ENCODE measurements around the gene KIF2C. TPM values are rescaled to one million over a fixed set of nuclear protein-coding genes. Genes with fewer than 3 reads are reported as not detected.
A peak's percentile ranks its signal among the peaks of the same experiment; 100 is the strongest.

KIF2C gene
- polyA plus RNA-seq, 3 donors, result 0.13 to 0.29 (median 0.24) TPM

GRCh38 chr1:44798481-44799365 is 59.1 kb downstream of the KIF2C start:
- peak overlapping the region in 1 of 2 donors; percentile 37 for H3K4me3 Mint-ChIP-seq
- intact Hi-C loops (cut with micrococcal nuclease), result loop anchor here in 1 of 2 donors (5.0 to 10.0 kb wide), 2 partner anchors 34 to 506 kb away; no protein-coding TSS in a partner anchor
- Histone ChIP-seq H3K9ac (ENCODE audit: insufficient read depth, low read length, poor library complexity, severe bottlenecking) (no peak overlapping the region), H3K4me1 (ENCODE audit: control insufficient read depth in 1 of 2, insufficient read depth in 2 of 2, low read length in 2 of 2) (peaks cover 29 to 38% of the 10 kb centered on the region in 2 donors), H2AFZ (ENCODE audit: insufficient read depth, low read depth, low read length, poor library complexity, severe bottlenecking) (no peak overlapping the region), H3K4me3 (replicated peaks in 1 of 3; ENCODE audit: low read depth in 2 of 3, low read length in 3 of 3) (no peak overlapping the region), H3K36me3 (replicated peaks in 1 of 2; ENCODE audit: control insufficient read depth in 1 of 2, insufficient read depth in 2 of 2, low read length in 2 of 2) (peaks cover 16 to 18% of the 10 kb centered on the region in 2 donors), H3K27me3 (ENCODE audit: control insufficient read depth in 2 of 2, insufficient read depth in 2 of 2, low read length in 2 of 2) (no peaks in the 10 kb centered on the region), H3K79me2 (ENCODE audit: insufficient read depth, low read length) (peaks cover 19% of the 10 kb centered on the region), H3K27ac (ENCODE audit: low read depth in 1 of 2, low read length in 2 of 2) (no peak overlapping the region), H3K9me3 (replicated peaks in 1 of 2; ENCODE audit: control insufficient read depth in 1 of 2, insufficient read depth in 1 of 2, low read length in 2 of 2) (no peaks in the 10 kb centered on the region), H4K20me1 (ENCODE audit: insufficient read depth, low read length) (peaks cover 32% of the 10 kb centered on the region), H3K4me2 (replicated peaks; ENCODE audit: extremely low read depth, low read length, poor library complexity, severe bottlenecking) (no peak overlapping the region)
- H3K27ac Mint-ChIP-seq, result peak overlapping the region in 5 of 7 donors; percentile 76 to 100 (median 99)
- H3K36me3 Mint-ChIP-seq, result peaks cover 23 to 24% of the 10 kb centered on the region in 2 donors
- H3K4me1 Mint-ChIP-seq, result peaks cover 21% of the 10 kb centered on the region
- 87% methylated on average over 4 of the region's 10 CpGs for WGBS (ENCODE audit: insufficient coverage)
- peaks cover 1 to 6% (median 4%) of the 10 kb centered on the region in 3 donors for H3K27me3 Mint-ChIP-seq (ENCODE audit: low read depth in 3 of 3)
- no peak for TF ChIP-seq CTCF (IDR thresholded peaks at IDR 0.05)
- DNase-seq, result no peak
- peaks cover 0 to 1% (median 0%) of the 10 kb centered on the region in 7 donors for H3K9me3 Mint-ChIP-seq

GRCh38 chr1:44799770-44800584 is 60.3 kb downstream of the KIF2C start, which contains the start of gene PLK3:
Gene PLK3, plus strand, starts transcription at chr1:44800377. Its CDS starts 87 bp downstream, at chr1:44800464.
- no peaks in the 10 kb centered on the region for H3K27me3 ChIP-seq (ENCODE audit: control insufficient read depth in 2 of 2, insufficient read depth in 2 of 2, low read length in 2 of 2)
- peak within 1 kb of the TSS; percentile 60 to 99 (median 76) for H3K4me3 ChIP-seq (replicated peaks in 1 of 3; ENCODE audit: low read depth in 2 of 3, low read length in 3 of 3)
- Mint-ChIP-seq H3K4me3 (peak within 1 kb of the TSS; percentile 94 to 98), H3K9me3 (peaks cover 0 to 1% (median 0%) of the 10 kb centered on the region in 7 donors), H3K4me1 (peaks cover 20% of the 10 kb centered on the region), H3K27me3 (ENCODE audit: low read depth in 3 of 3) (peaks cover 1 to 9% (median 4%) of the 10 kb centered on the region in 3 donors), H3K27ac (peak within 1 kb of the TSS; percentile 98 to 100 (median 99)), H3K36me3 (peaks cover 35 to 36% of the 10 kb centered on the region in 2 donors)
- peaks cover 29 to 38% of the 10 kb centered on the region in 2 donors for H3K4me1 ChIP-seq (ENCODE audit: control insufficient read depth in 1 of 2, insufficient read depth in 2 of 2, low read length in 2 of 2)
- H3K79me2 ChIP-seq (ENCODE audit: insufficient read depth, low read length), result peaks cover 19% of the 10 kb centered on the region
- peak within 1 kb of the TSS; percentile 90 to 95 for H3K27ac ChIP-seq (ENCODE audit: low read depth in 1 of 2, low read length in 2 of 2)
- peak within 1 kb of the TSS; percentile 93 for H3K9ac ChIP-seq (ENCODE audit: insufficient read depth, low read length, poor library complexity, severe bottlenecking)
- H4K20me1 ChIP-seq (ENCODE audit: insufficient read depth, low read length), result peaks cover 35% of the 10 kb centered on the region
- peak; percentile 90 for TF ChIP-seq CTCF (IDR thresholded peaks at IDR 0.05)
- DNase-seq, result peak; percentile 97 to 99 (median 99)
- WGBS (ENCODE audit: insufficient coverage), result under 1% methylated on average over 78 of the region's 79 CpGs
- H3K36me3 ChIP-seq (replicated peaks in 1 of 2; ENCODE audit: control insufficient read depth in 1 of 2, insufficient read depth in 2 of 2, low read length in 2 of 2), result peaks cover 28 to 29% of the 10 kb centered on the region in 2 donors
- H3K9me3 ChIP-seq (replicated peaks in 1 of 2; ENCODE audit: control insufficient read depth in 1 of 2, insufficient read depth in 1 of 2, low read length in 2 of 2), result no peaks in the 10 kb centered on the region
- H2AFZ ChIP-seq (ENCODE audit: insufficient read depth, low read depth, low read length, poor library complexity, severe bottlenecking), result peak within 1 kb of the TSS; percentile 84
- intact Hi-C loops (cut with micrococcal nuclease), result loop anchor here (2.0 to 10.0 kb wide), 3 partner anchors 19 to 505 kb away; no protein-coding TSS in a partner anchor
- H3K4me2 ChIP-seq (replicated peaks; ENCODE audit: extremely low read depth, low read length, poor library complexity, severe bottlenecking), result peak within 1 kb of the TSS; percentile 96

Data from CD14-positive monocyte (primary cell).